Measurements from ENCODE around the gene ZBTB17.

Gene ZBTB17

DNA sequence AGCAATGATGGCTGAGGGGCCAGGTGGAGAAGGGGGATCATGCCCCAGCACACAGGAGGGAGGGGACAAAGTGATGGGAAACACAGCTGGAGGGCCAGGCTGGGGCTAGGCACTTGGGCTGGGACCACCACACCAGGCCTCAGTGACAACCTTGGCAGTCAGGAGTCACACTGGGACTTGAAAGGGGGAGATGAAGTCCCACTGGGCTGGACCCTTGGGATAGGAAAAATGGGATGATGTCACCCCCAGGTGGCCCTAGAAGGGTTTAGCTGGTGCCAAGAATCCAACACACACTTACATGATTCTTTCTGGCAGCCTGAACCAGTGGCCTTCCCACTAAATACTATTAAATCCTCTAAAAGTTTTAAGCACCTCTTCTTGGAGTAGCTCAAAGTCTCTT is 17.1 kb downstream of the ZBTB17 start:
- no peak for DNase-seq

DNA sequence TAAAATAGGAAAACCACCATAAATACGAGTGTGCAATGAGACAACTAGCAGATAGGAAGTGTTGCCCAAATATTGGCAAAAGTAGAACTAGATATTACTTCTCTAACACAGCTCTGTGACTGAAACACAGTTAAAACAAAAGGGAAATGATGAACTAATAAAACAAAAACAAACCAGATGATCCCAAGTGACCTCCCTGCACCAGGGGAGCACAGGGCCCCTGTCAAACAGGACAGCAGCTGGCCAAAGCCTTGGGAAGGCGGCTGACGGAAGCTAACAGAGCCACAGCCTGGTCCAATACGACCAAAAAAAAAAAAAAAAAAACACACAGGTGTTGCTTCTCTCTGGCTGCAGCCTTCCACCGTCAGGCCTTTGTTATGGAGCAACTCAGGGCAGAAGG is 17.8 kb downstream of the ZBTB17 start:
- no peak for DNase-seq

DNA sequence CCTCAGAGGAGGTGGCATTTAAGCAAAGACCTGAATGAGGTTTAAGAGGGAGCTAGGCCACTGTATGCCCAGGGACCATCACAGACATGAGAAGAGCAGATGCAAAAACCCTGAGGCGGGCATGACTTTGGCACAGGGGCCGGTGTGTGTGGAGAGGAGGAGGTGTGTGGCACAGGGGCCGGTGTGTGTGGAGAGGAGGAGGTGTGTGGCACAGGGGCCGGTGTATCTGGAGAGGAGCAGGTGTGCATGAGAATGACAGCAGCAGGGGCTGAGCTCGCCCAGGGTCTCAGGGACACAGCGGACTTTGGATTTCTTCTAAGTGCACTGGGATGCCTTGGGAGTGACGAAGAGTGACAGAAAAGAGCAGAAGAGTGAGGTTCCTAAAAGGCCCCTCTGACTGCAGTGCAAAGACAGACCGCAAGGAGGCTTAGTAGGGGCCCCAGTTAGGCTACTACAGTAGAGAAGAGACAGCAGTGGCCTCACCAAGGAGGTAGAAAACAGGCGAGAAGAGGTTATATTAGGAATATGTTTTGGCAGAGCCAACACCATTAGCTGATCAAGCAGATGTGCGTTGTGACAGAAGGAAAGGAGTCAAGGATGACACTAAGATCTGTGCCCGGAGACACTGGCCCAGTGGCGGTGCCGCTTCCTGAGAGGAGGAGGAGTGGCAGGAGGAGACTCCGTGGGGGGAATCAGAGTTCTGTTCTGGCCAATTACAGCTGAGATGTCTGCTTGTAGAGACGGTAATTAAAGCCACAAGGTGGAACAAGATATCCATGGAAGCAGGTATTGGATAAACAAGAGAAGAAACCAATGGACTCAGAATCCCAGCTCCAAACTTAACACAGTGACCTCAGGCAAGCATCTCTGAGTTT is 18.4 kb downstream of the ZBTB17 start:
- no peak for DNase-seq

DNA sequence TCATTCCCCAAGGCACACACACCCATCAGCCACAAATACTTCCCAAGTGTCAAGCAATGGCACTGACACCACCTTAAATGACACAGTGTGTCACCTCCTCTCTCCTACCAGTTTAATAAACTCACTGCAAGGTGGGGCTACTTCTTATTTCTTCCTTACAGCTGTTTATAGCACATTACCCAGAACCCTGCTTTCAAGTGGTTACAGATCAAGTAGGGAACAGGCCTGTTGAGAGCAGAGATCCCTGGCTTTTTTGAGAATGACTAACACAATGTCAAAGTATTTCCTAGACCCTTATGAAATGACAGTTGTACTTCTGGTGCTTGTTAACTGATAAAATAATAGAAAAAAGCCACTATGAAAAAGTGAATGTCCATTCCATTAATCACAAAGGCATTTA is 19.8 kb downstream of the ZBTB17 start:
- no peak for DNase-seq

DNA sequence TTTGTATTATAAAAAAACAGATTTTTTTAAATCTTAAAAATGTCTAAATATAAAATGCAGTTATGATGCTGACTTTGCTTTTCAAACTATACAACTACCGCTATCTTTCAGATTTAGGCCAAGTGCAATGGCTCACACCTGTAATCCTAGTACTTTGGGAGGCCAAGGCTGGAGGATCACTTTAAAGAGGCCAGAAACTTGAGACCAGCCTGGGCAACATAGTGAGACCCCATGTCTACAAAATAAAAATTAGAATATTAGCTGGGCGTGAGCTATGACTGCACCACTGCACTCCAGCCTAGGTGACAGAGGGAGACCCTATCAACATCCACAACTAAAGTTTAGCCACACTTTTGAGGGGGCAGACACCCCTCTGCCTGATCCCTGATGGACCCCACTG is 20.3 kb downstream of the ZBTB17 start:
- no peak for DNase-seq

DNA sequence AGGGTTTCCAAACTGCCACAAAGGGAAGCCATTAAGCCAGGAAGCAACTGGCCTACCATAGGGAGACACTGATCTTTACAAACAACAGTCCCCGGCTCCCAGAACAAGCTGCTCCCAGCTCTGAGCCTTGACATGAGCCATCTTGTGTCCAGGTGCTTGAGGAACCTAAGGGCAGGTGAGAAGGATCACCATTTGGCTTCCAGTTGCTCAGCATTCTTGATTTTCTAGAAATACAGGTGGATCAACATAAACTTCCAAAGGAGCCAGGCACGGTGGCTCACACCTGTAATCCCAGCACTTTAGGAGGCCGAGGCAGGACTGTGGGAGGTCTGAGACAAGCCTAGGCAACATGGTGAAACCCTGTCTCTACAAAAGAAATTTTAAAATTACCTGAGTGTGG is 21.6 kb downstream of the ZBTB17 start:
- no peak for DNase-seq

DNA sequence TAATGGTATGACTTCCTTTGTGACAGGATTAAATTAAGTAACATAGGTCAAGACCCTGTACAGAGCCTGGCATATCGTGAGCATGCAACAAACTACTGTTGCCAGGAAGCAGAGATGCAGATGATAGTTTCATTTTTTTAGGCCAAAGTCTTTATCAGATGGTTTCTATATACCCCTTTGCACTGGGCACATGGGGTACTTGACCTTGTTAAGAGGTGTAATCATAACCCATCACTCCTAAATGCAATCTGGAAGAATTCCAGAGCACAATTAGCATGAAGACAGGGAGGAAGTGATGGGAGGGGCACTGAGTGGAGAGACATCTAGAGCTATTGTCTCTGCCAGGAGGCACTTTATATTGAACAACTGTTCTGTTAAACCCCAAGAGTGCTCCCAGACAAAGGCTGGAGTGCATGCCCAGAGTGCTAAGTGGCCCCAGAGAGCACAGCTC is 22.1 kb downstream of the ZBTB17 start:
- no peak for DNase-seq

DNA sequence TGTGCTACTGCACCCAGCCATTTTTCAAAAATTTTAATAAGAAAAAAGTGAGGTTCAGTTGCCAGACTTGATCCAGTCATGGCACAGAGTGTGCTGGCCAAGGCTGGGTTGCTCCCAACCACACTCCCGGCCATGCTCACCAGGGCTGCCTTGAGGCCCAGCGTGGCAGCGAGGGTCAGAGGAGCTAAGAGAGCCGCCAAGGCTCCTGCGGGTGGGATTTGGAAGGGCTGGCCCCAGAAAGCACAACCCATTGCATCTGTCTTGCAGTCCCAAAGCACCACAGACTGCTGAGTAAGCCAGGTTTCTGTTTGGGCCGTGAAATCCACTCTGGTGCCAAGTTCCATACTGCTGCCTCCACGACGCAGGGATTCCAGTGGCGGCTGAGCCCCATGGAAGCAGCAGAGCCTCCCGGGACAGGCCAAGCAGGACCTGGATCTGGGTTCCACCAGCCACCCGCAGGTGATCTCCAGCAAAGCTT is 22.6 kb downstream of the ZBTB17 start:
- no peak for DNase-seq

DNA sequence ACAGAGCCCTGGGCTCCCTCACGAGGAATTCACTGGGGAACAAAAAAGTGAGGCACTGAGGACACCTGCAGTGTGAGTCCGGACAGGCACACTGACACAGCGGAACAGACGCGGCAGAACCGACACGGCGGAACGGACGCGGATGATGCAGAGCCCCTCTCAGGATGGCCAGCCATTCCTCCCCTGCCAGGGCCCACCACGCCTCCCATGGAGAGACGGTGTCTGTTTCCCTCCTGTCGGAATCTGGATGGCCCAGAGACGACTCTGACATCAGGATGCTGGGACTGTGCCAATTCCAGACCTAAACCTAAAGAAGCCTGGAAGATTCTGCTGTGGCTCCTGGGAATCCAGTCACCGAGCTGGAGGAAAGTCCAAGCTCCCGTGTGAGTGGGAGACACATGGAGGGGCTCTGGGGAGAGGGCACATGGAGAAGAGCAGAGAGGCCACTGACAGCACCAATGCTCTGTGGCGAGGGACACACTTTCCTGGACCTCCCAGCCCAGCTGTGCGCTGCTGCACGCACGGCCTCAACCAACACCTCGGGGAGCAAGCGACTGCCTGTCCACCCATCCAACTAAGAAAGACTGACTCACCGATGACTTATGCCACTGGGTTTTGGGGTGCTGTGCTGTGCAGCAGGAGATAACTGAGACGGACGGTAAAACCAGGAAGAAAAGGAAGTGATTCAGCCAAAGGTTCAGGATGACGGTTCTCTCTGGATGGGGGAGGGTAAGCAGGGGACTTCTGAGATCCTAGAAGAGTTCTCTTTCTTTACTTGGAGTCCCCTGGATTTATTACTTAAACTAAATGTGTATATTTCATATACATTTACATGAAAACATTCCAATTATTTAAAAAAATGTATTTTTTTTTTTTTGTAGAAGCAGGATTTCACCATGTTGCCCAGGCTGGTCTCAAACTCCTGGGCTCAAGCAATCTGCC is 23.3 kb downstream of the ZBTB17 start:
- no peak for DNase-seq

DNA sequence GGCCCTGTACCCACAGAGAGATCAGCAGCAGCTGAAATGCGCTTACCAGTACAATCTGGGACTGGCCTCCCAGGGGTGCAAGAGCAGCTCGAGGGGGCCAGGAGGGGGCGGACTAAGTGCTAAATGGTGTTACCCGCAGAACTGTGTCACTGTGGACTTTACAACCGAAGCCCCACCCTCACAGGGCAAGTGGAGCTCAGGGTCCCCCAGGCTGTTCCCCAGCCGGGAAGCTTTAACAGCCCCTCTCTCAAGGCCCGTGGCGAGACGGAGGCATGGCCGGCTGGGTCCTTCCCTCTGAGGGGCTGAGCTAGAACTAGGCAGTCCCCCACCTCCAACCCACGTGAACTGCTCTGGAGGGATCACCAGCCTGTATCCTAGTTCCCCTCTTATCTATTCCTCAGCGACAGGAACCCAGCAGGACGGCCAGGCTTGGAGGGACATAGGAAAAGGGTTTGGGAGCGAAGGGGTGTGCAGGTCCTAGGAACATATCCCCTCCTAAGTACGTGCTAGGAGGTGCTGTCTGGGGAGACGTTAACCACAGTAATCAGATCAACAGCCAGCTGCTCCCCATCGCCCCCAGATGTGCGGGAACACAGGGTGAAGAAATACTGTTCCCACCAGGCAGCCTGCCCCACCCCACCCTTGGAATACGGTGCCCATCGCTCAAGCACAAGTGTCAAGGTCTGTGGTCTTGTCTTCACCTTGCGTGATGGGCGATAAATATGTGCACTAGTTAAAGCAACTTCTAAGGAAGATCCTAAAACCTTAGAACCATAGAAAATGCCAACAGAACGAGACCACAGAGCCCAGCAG is 24.4 kb downstream of the ZBTB17 start:
- DNase-seq, result no peak

DNA sequence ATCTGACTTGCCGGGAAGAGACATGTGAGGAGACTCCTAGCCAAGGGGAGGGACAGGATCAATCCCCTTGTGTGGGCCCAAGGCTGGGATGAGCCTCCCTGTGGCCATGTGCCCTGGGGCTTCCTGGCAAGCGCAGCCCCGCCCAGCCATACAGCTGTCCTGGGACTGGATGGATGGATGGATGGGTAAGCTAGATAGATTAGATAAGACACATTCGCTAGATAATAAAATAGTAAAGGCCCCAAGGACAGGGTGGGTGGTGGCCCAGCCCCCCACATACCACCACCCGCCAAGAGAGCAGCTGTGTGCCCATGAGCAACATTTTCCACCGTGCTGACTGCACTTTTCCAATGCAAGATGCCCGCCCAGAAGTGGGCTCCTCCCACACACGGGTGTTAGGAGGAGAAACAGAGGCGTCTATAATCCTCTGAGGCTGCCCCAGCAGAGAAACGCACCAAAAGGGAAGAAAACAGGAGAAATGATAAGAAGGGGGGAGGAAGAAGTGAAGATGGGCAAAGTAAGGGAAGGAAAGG is 25.1 kb downstream of the ZBTB17 start:
- DNase-seq, result no peak

DNA sequence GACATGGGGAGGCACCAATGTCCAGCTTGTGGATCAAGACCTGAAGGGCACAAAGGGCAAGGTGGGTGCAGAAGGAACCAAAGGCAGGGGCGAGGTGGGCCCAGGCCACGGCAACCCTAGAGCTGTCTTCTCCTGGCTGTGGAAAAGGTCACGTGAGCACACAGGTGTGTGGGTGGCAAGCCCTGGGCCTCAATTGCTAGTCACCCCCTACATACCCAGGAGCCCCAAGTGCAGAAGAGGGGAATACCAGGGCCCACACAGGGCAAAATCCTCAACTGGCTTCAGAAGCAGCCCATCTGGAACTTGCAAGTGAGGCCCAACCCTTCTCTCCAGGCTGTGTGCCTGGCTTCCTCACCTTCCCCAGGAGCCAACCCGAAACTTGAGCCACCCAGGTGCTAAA is 25.6 kb downstream of the ZBTB17 start:
- DNase-seq, result no peak

DNA sequence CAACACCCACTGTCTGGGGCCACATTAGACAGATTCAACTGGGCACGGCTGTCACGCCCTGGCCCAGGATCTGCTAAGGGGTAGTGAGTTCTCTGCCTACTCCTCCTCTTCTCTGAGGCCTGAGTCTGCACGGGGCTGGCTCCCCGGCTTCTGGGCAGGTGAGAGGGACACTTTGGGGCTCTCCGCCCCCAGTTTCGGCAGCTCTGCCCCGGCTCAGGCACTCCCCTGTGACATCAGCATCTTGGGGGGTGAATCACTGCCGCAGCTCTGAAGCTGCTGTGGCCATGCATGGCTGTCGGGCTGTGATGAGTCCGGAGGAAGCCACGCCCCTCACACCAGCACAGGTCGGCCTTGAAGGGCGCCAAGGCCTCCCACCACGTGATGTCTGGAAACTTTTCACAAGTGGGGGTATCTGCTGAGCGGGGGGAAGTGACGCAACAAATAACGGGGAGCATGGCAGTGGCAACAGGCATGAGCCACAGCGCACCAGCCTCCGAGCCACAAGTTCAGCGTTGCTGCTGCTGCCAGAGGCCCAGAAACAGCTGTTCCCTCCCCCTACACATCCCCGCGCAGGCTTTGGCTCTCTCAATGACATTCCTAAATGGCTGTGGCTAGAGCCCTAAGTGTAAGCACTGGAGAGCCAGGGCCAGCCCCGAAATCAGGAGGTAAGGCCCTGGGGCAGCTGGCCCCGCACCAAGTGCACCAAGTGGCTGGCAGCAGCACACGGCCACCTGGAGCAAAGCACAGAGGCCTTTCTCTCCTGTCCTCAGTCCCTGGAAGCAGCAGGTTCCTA is 26.3 kb downstream of the ZBTB17 start:
- no peak for DNase-seq

DNA sequence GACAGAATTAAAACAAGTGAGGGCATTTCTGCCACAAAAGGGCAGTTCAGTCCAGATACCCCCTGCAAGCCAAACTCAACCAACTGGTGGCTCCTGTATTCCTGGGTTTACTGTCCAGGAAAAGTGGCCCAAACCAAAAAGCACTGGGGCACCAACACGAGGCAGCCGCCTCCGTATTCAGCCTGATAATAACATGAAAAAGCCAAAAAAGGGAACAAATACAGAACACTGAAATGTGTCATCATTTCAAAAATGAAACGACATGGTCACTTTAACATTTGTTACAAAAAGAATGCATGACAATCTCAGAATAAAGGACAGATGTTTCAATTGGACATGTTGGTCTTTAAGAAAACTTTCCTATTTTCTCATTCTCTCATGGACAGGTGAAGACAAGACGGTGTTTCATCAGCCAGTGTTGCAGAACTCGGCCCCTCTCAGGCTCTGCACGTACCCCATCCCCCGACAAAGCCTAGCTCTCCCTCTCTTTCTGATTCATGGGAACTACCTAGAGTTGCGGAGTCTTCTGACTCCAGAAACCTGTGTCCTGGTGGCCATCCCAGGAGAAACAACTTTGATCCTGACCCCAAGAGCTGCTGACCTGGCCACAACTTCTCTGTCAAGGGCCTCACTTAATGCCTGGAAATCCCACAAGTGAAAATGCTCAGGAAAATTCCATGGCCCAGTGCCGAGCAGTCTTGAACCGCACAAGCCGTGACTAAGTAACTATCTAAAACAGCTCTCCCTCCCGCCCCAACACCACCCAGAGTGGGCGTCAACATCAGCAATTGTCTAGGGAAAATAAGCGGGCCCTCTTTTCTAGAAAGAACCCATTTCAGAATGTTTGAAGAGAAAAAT is 27.1 kb downstream of the ZBTB17 start:
- DNase-seq, result no peak

DNA sequence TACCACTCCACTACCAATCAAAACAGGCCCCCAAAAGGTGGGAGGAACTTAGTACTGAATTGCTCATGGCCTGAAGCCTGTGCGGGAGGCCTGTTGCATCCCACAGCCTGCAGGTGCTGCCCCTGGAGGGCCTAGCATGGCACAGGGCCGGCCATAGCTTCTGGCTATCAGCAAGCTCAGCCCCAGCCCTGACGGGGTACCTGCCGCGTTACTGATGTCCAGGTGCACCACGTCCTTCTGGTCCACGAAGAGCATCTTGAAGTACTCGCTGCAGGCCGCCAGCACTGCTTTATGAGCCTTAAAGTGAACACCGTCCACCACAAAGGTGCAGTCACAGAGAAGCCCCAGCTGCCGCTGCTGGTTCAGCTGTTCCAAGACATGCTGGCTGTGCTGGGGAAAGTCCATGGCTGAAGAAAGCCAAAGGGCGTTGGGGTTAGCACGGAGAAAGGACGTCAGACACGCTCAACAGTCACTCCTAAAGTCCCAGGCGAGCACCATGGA is 27.8 kb downstream of the ZBTB17 start:
- no peak for DNase-seq

DNA sequence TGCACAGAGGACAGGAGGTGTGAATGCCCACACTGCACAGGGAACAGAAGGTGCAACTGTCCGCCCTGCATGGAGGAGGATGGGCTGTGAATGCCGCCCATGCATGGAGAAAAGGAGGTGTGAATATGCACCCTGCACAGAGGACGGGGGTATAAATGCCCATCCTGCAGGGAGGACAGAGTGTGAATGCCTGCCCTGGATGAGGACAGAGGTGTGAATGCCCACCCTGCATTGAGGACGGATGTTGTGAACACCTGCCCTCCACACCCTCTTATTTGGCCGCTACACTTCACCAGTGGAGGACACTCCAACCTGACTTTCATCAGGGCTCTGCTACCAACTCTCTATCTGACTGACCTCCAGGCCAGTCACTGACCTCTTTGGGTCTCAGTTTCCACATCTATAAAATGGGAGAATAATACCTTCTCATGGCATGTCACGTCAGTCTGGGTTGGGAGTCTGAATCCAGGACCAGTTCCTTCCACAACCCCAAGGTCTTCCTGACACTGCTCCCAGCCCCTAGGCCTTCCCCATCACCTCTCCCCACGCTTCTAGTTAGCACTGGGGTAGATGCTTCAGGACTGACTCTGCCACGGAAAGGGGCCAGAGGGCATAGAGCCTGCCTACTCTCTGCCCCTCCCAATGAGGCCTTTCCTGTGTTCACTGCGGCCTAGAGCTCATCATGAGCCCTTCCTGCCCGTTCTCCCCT is 28.4 kb downstream of the ZBTB17 start:
- no peak for DNase-seq

DNA sequence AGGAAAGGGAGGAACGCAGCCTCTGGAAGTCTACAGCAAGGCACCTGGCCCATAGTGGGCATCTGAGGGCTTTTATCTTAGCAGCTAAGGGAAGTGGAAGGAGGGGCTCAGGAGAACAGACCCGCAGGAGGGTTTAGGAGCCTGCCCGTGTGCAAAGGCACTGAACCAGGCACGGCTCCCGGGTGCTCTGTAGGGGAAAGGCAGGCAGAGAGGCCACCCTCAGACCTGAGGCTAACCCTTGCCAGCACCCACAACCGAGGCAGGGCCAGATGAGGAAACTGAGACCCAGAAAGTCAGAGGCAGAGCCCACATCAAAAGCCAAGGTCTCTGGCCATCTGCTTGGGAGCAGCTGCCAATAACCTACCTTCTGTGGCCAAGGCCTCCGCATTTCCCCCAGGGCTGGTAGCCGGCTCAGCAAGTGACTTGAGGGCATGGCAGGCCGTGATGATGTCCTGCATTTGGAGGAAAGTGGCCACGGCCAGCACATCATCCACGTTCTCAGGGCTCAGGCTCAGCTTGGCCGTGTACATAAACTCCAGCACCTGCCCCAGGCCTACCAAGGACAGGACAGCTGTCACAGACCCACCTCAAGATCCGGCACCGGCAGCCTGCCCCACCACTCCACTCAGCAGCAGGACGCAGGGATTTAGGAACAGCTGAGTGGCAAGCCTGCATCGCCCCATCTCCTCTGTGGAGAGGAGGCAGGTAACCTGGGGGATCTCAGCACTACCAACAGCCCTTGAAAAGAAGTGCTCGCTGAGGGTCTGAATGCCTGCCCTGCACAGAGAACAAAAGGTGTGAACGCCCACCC is 29.1 kb downstream of the ZBTB17 start:
- no peak for DNase-seq

DNA sequence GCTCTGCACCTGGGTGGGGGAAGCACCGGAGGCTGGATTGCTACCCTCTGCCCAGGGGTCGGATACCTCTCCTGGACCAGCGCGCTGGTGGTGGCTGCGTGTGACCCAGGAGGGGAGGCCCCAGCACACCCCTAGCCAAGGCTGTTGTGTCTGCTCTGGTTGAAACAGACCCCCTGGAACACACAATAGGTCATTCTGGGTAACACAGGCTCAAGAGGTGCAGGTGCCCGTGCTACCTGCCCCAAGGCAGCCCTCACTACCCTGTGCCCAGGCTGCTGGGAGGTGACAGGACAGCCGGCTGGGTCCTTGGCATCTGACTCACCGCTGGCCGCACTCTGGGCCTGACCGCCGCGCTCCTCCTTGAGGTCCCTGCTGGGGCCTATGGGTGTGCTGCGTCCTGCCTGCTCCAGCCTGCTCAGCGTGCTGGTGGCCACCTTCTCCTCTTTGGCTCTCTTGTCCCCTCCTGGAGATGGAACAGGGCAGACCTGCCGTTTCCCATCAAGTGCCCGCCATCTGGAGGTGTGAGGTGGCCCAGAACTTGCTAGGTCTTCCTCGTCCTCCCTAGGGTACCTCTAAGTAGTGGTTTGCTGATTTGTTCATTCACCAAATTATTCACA is 30.0 kb downstream of the ZBTB17 start:
- no peak for DNase-seq
